Erythroblast (primary cell): ENCODE results near the gene GSTM2.

Source experiments
- GATA1 ChIP-seq: IDR thresholded peaks from 2 replicates; pipeline ENCODE4 v1.6.1; 2011; ENCODE audit warnings: low read depth, mild to moderate bottlenecking, control low read depth, low read length, moderate library complexity
- POLR2A ChIP-seq: IDR thresholded peaks from 2 replicates; pipeline ENCODE4 v1.6.1; 2011; ENCODE audit warnings: mild to moderate bottlenecking, low read length

DNA sequence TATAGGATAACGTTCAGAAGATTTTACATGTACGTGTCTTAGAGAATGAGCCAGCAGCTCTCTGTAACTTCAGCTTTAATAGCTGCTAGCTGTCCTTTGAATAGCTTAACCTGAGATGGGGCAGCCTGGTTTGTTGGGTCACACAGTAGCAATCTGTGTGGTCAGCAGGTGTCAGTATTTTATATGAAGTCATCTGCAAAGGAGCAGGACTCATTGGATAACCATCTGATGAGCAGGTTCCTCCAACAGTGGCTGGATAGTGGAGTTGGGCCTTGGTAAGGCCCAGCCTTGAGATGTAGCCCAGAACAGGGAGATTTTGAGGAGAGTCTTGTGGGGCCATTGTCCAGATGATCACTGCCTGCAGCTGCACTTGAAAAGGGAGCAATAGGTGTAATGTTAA lies 50.6 kb downstream of the GSTM2 start:
- TF ChIP-seq POLR2A (no peak), GATA1 (no peak)
